GM23338 (cell line): ENCODE measurements around the gene MAD1L1.

Experiments used
- CREB1 ChIP-seq: fragments of 250-450 bp; sonication (Bioruptor Pico); IDR thresholded peaks from 2 replicates; pipeline ENCODE4 v1.5.0; 2020; ENCODE audit warnings: low read depth, mild to moderate bottlenecking, moderate library complexity
- CTCF ChIP-seq, 2 experiments: fragments of 200-600 bp in 1 of 2; sonication (generic) in 1 of 2; conservative IDR thresholded peaks; 2 replicates each; pipeline versions ENCODE4 v1.5.1 to v1.6.1; 2016 to 2017; ENCODE audit warnings: antibody characterized with exemption in 2 of 2, low read depth in 2 of 2, mild to moderate bottlenecking in 2 of 2, moderate library complexity in 1 of 2
- EZH2 ChIP-seq: fragments of 200-600 bp; sonication (generic); IDR thresholded peaks from one replicate; pipeline ENCODE4 v1.8.0; 2017; ENCODE audit warnings: antibody characterized with exemption, mild to moderate bottlenecking, low read depth; ENCODE audit not compliant: unreplicated experiment
- EZH2phosphoT487 ChIP-seq: fragments of 200-600 bp; sonication (generic); IDR thresholded peaks from one replicate; pipeline ENCODE4 v1.8.1; 2018; ENCODE audit warnings: antibody characterized with exemption; ENCODE audit not compliant: unreplicated experiment
- POLR2AphosphoS5 ChIP-seq: IDR thresholded peaks from 2 replicates; pipeline ENCODE4 v1.6.1; 2016; ENCODE audit warnings: antibody characterized with exemption, low read depth
- REST ChIP-seq: IDR thresholded peaks from one replicate; pipeline ENCODE4 v1.6.1; 2018; ENCODE audit warnings: antibody characterized with exemption; ENCODE audit not compliant: unreplicated experiment
- STAT1 ChIP-seq: IDR thresholded peaks from one replicate; pipeline ENCODE4 v1.6.1; 2016; ENCODE audit warnings: antibody characterized with exemption; ENCODE audit not compliant: unreplicated experiment
- ZNF114 ChIP-seq: fragments of 250-450 bp; sonication (Bioruptor Pico); IDR thresholded peaks from 2 replicates; pipeline ENCODE4 v1.5.0; 2020; ENCODE audit warnings: mild to moderate bottlenecking, moderate library complexity

DNA sequence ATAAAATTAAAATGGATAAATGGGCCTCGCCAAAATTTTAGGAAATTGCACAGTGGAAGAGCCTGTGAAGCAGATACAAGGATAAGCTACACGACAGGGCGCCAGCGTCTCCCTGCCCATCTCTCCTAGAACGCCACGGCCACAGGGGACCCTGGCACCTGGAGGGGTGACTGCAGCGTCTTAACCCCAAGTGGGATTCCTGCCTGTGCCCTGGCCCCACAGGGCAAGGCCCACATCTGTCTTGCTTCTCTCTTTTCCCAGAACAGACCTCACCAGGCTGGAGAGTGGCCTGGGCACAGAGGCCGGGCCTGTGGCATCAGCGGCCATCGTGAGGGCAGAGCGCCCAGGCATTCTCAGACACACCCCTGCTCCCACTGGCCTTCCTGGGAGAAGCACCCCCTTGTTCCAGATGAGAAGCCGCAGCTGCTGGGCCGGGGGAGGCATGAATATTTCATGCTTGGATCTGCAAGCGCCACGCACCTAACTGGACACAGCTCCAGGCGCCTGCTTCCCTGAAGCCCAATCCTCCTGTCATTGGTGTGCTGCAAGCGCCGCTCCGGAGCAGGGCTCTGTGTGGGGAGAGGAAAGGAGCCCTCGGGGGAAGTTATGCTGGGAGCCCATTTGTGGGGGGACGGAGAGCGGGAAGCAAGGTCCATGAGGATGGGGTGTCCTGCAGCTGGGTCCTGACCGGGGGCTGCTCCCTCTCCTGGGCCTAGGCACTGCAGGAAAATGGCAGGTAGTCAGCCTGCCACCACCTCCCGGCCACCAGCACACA, 409.2 kb downstream of the MAD1L1 start:
- no peak for TF ChIP-seq REST
- TF ChIP-seq CTCF (conservative IDR thresholded peaks at IDR 0.05; ENCODE audit: low read depth in 2 of 2), result no peak
- TF ChIP-seq POLR2AphosphoS5, result no peak
- no peak for TF ChIP-seq STAT1
- no peak for TF ChIP-seq EZH2phosphoT487
- no peak for TF ChIP-seq ZNF114 (CRISPR knock-in tag)
- TF ChIP-seq EZH2, result no peak
- no peak for TF ChIP-seq CREB1
